MG63 (cell line): ENCODE results near the gene MUS81. TPM values are rescaled to one million over a fixed set of nuclear protein-coding genes. Genes with fewer than 3 reads are reported as not detected.

Experiments used
- DNase-seq: peaks from one replicate; pipeline ENCODE4 v3.0.0-alpha.2; 2020
- H3K27me3 ChIP-seq: fragments of 250-450 bp; sonication (Bioruptor Pico); 2 replicates; pipeline ENCODE4 v1.5.1; 2020; ENCODE audit warnings: mild to moderate bottlenecking, moderate library complexity
- H3K36me3 ChIP-seq: fragments of 250-450 bp; sonication (Bioruptor Pico); 2 replicates; pipeline ENCODE4 v1.5.1; 2020; ENCODE audit warnings: mild to moderate bottlenecking, moderate library complexity
- H3K4me3 ChIP-seq: fragments of 250-450 bp; sonication (Bioruptor Pico); 2 replicates; pipeline ENCODE4 v1.5.1; 2020; ENCODE audit warnings: mild to moderate bottlenecking, moderate library complexity
- H3K9me3 ChIP-seq: fragments of 250-450 bp; sonication (Bioruptor Pico); 2 replicates; pipeline ENCODE4 v1.5.1; 2020; ENCODE audit warnings: mild to moderate bottlenecking, moderate library complexity
- total RNA-seq: library from RNA; depleted of rRNA; stranded (reverse); fragments of >200 nt; shearing (Covaris generic); gene quantifications from 2 replicates; pipeline ENCODE4 v1.2.3, GENCODE V29; 2014; ENCODE audit warnings: low replicate concordance

The MUS81 gene
- total RNA-seq, 1 experiment from 2014 or later: 45.3 TPM

- peaks cover 66% of the 10 kb centered on the region for H3K36me3 ChIP-seq
- H3K4me3 ChIP-seq: no peak overlapping the region
- no peak for DNase-seq
- 0 out of 2 replicates have a peak, but pooled peaks cover 2% of the 10 kb centered on the region for H3K9me3 ChIP-seq
- H3K27me3 ChIP-seq: no peaks in the 10 kb centered on the region
Measured at GRCh38 chr11:65854852-65855837, 5.1 kb upstream of the MUS81 start.

- H3K9me3 ChIP-seq: 0 out of 2 replicates have a peak, but pooled peaks cover 2% of the 10 kb centered on the region
- peaks cover 66% of the 10 kb centered on the region for H3K36me3 ChIP-seq
- H3K4me3 ChIP-seq: peak overlapping the region; percentile 90
Measured at GRCh38 chr11:65855927-65856363, 4.3 kb upstream of the MUS81 start.

DNA sequence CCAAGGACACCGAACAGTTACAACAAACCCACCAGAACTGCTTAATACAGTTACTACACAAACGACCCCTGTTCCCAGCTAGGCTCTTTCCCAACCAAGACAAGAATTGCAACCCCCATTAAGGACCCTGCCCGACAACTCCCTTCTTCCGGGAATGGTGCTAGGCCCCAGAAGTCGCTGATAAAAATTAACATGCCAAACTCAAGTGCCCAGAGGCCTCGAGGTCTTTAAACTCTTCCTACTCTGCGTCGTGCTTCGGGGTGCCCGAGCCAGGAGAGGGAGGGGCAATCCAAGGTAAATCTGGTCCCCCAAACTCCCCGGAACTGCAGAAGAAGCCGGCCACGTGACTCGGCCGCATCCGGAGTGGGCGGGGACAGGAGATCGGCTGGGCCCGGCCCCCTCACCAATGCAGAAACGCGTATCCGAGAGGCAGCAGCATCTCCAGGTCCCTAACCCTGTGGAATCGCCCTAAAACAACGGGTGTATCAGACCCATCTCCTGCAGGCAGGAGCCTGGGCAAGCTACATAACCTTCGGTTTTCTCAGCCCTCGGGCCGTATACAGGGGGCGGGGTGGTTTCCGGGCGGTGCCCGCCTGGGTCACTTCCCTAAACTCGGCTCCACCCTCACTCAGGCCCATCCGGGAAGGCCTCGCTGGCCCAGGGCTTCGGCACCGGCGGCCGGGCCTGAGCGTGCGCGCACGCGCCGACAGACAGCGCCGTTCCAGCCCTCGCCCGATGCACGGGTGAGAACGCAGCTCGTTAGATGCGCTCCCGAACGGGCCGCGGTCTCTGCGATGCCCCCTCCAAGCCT, 3.3 kb upstream of the MUS81 start:
- peak; percentile 72 for DNase-seq
- Histone ChIP-seq H3K4me3 (peak overlapping the region; percentile 90), H3K27me3 (no peaks in the 10 kb centered on the region), H3K36me3 (peaks cover 64% of the 10 kb centered on the region), H3K9me3 (0 out of 2 replicates have a peak, but pooled peaks cover 2% of the 10 kb centered on the region)

More at GRCh38 chr11:65855927-65856363, 4.3 kb upstream of the MUS81 start:
- no peak for DNase-seq
- H3K27me3 ChIP-seq: no peaks in the 10 kb centered on the region

- no peaks in the 10 kb centered on the region for H3K27me3 ChIP-seq
- H3K9me3 ChIP-seq: no peaks in the 10 kb centered on the region
- DNase-seq: no peak
- H3K36me3 ChIP-seq: peaks cover 64% of the 10 kb centered on the region
- H3K4me3 ChIP-seq: peak overlapping the region; percentile 90
Measured at GRCh38 chr11:65857500-65857852, 2.8 kb upstream of the MUS81 start.

- peak within 1 kb of the TSS; percentile 90 for H3K4me3 ChIP-seq
- peaks cover 64% of the 10 kb centered on the region for H3K36me3 ChIP-seq
- DNase-seq: peak; percentile 99
- H3K9me3 ChIP-seq: no peaks in the 10 kb centered on the region
- no peaks in the 10 kb centered on the region for H3K27me3 ChIP-seq
Measured at GRCh38 chr11:65857853-65858680, 2.2 kb upstream of the MUS81 start, which contains the start of gene CFL1. Gene CFL1 (minus strand): TSS chr11:65858180. CDS start chr11:65858099, 81 bp downstream.

- Histone ChIP-seq H3K4me3 (peak overlapping the region; percentile 90), H3K9me3 (no peaks in the 10 kb centered on the region), H3K36me3 (peaks cover 64% of the 10 kb centered on the region), H3K27me3 (no peaks in the 10 kb centered on the region)
- no peak for DNase-seq
Measured at GRCh38 chr11:65858681-65859087, 1.5 kb upstream of the MUS81 start.

- H3K27me3 ChIP-seq: no peaks in the 10 kb centered on the region
- peak overlapping the region; percentile 90 for H3K4me3 ChIP-seq
- H3K36me3 ChIP-seq: peaks cover 64% of the 10 kb centered on the region
- H3K9me3 ChIP-seq: no peaks in the 10 kb centered on the region
- DNase-seq: peak; percentile 99
Measured at GRCh38 chr11:65859095-65859811, 980 bp upstream of the MUS81 start.

- Histone ChIP-seq H3K36me3 (peaks cover 64% of the 10 kb centered on the region), H3K27me3 (no peaks in the 10 kb centered on the region), H3K4me3 (peak overlapping the region; percentile 90), H3K9me3 (no peaks in the 10 kb centered on the region)
- DNase-seq: no peak
Measured at GRCh38 chr11:65859812-65860277, 388 bp upstream of the MUS81 start.

DNA sequence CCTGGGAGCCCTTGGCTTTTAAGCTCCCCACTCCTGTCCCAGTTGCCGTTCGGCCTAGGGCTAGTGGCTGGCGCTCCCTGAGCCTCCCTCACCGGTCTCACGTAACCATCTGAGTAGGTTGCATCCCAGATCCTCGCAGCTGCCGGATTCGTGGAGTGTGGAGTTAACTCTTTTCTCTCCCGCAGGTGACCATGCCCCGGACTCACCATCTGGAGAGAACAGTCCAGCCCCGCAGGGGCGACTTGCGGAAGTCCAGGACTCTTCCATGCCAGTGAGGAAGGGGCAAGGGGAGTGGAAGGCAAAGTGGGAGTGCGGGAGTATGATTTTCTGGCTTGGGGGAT, 902 bp downstream of the MUS81 start:
- DNase-seq: no peak
- Histone ChIP-seq H3K27me3 (no peaks in the 10 kb centered on the region), H3K9me3 (no peaks in the 10 kb centered on the region), H3K4me3 (peak overlapping the region; percentile 90), H3K36me3 (peaks cover 64% of the 10 kb centered on the region)

DNA sequence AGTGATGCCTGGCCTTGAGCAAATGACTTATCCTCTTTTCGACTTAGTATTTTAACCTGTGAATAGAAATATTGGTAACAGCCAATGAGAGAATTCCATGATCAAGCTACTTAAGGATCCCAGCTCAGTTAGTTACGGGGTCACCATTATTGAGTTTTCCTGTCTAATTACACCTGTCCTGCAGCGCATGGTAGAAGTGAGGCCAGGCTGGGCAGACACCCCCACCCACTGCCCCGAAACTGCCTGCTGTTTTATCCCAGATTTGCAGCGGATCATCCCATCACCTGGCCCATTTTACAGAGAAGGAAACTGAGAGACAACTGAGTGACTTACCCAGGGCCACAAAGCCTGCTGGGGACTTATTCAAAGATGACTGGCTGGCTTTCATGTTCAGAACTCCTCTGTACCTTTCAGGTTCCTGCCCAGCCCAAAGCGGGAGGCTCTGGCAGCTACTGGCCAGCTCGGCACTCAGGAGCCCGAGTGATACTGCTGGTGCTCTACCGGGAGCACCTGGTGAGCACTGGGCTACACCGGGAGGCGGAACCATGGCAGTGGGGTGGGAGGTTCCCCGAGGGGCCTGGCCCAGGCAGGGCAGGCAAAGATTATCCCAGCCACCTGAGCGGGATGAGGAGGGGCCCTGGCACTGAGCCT, 1.4 kb downstream of the MUS81 start:
- peak overlapping the region; percentile 90 for H3K4me3 ChIP-seq
- H3K27me3 ChIP-seq: no peaks in the 10 kb centered on the region
- DNase-seq: no peak
- H3K9me3 ChIP-seq: no peaks in the 10 kb centered on the region
- H3K36me3 ChIP-seq: peaks cover 64% of the 10 kb centered on the region

- H3K4me3 ChIP-seq: no peak overlapping the region; the same call in 1 of the 2 replicates
- no peak for DNase-seq
- no peaks in the 10 kb centered on the region for H3K27me3 ChIP-seq
- H3K36me3 ChIP-seq: peaks cover 64% of the 10 kb centered on the region
- no peaks in the 10 kb centered on the region for H3K9me3 ChIP-seq
Measured at GRCh38 chr11:65862191-65862735, 2.0 kb downstream of the MUS81 start.

DNA sequence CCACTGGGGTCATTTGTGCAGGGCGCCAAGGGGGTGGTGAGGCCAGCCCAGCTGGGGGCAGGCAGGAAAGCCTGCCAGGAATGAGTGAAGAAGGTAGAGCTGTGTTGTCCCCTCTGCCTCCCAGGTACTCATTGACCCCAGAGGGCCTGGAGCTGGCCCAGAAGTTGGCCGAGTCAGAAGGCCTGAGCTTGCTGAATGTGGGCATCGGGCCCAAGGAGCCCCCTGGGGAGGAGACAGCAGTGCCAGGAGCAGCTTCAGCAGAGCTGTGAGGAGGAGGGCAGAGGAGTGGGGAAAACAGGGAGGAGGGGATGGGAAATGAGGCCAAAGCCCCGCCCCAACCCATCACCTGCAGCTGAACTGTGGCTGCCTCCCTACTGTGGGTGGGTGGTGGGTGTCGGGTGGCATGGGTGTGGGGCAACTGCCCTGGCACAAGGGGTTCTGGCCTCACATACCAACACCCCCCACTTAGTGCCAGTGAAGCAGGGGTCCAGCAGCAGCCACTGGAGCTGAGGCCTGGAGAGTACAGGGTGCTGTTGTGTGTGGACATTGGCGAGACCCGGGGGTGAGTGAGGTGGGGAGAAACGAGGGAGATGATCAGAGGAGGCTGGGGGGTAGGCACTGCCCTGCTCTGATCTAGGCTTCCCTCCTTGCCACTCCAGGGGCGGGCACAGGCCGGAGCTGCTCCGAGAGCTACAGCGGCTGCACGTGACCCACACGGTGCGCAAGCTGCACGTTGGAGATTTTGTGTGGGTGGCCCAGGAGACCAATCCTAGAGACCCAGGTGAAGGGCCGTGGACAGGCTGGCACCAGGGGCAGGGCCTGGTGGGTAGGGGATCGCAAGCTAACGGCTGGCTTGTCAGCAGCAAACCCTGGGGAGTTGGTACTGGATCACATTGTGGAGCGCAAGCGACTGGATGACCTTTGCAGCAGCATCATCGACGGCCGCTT, 3.0 kb downstream of the MUS81 start:
- no peaks in the 10 kb centered on the region for H3K27me3 ChIP-seq
- H3K36me3 ChIP-seq: peaks cover 68% of the 10 kb centered on the region
- no peak overlapping the region for H3K4me3 ChIP-seq
- no peaks in the 10 kb centered on the region for H3K9me3 ChIP-seq
- DNase-seq: peak; percentile 49

- Histone ChIP-seq H3K9me3 (no peaks in the 10 kb centered on the region), H3K4me3 (no peak overlapping the region), H3K36me3 (peaks cover 76% of the 10 kb centered on the region), H3K27me3 (no peaks in the 10 kb centered on the region)
- DNase-seq: no peak
Measured at GRCh38 chr11:65863889-65864705, 3.9 kb downstream of the MUS81 start.
